ENCODE results near the gene RRP8.

The RRP8 gene

GRCh38 chr11:6599881-6600390 is 3.5 kb downstream of the RRP8 start:
- DNase-seq (ENCODE audit: low spot score): no peak

GRCh38 chr11:6599449-6599848 is 4.0 kb downstream of the RRP8 start:
- no peak for DNase-seq (ENCODE audit: low spot score)

- no peak for DNase-seq (ENCODE audit: low spot score)
Observed at GRCh38 chr11:6598555-6598954, 4.9 kb downstream of the RRP8 start.

- no peak for DNase-seq (ENCODE audit: low spot score)
Observed at GRCh38 chr11:6596239-6596877, 7.1 kb downstream of the RRP8 start.

- DNase-seq (ENCODE audit: low spot score): no peak
Observed at GRCh38 chr11:6594142-6594768, 9.2 kb downstream of the RRP8 start.

GRCh38 chr11:6588018-6588417 is 15.4 kb downstream of the RRP8 start:
- DNase-seq (ENCODE audit: low spot score): no peak

- DNase-seq (ENCODE audit: low spot score): no peak
Observed at GRCh38 chr11:6587360-6587953, 16.0 kb downstream of the RRP8 start.

- DNase-seq (ENCODE audit: low spot score): no peak
Observed at GRCh38 chr11:6586434-6587359, 16.7 kb downstream of the RRP8 start.

GRCh38 chr11:6584528-6584927 is 18.9 kb downstream of the RRP8 start:
- no peak for DNase-seq (ENCODE audit: low spot score)

GRCh38 chr11:6583584-6583983 is 19.8 kb downstream of the RRP8 start:
- DNase-seq (ENCODE audit: low spot score): no peak

GRCh38 chr11:6579681-6580080 is 23.7 kb downstream of the RRP8 start:
- no peak for DNase-seq (ENCODE audit: low spot score)

- no peak for DNase-seq (ENCODE audit: low spot score)
Observed at GRCh38 chr11:6578134-6578533, 25.3 kb downstream of the RRP8 start.

- DNase-seq (ENCODE audit: low spot score): no peak
Observed at GRCh38 chr11:6576471-6577373, 26.7 kb downstream of the RRP8 start.

GRCh38 chr11:6574816-6575715 is 28.4 kb downstream of the RRP8 start:
- no peak for DNase-seq (ENCODE audit: low spot score)

- no peak for DNase-seq (ENCODE audit: low spot score)
Observed at GRCh38 chr11:6572215-6572614, 31.2 kb downstream of the RRP8 start.

- DNase-seq (ENCODE audit: low spot score): no peak
Observed at GRCh38 chr11:6571434-6572008, 31.9 kb downstream of the RRP8 start.

GRCh38 chr11:6570691-6571427 is 32.6 kb downstream of the RRP8 start:
- DNase-seq (ENCODE audit: low spot score): no peak

GRCh38 chr11:6569706-6570105 is 33.7 kb downstream of the RRP8 start:
- no peak for DNase-seq (ENCODE audit: low spot score)
